Kidney capillary endothelial cell (primary cell): ENCODE results near the gene CCPG1.
A peak's percentile ranks its signal among the peaks of the same experiment; 100 is the strongest.

Experiments
- DNase-seq: peaks from one replicate; pipeline ENCODE4 v3.0.0-alpha.2; 2018; ENCODE audit warnings: low spot score

The CCPG1 gene

DNA sequence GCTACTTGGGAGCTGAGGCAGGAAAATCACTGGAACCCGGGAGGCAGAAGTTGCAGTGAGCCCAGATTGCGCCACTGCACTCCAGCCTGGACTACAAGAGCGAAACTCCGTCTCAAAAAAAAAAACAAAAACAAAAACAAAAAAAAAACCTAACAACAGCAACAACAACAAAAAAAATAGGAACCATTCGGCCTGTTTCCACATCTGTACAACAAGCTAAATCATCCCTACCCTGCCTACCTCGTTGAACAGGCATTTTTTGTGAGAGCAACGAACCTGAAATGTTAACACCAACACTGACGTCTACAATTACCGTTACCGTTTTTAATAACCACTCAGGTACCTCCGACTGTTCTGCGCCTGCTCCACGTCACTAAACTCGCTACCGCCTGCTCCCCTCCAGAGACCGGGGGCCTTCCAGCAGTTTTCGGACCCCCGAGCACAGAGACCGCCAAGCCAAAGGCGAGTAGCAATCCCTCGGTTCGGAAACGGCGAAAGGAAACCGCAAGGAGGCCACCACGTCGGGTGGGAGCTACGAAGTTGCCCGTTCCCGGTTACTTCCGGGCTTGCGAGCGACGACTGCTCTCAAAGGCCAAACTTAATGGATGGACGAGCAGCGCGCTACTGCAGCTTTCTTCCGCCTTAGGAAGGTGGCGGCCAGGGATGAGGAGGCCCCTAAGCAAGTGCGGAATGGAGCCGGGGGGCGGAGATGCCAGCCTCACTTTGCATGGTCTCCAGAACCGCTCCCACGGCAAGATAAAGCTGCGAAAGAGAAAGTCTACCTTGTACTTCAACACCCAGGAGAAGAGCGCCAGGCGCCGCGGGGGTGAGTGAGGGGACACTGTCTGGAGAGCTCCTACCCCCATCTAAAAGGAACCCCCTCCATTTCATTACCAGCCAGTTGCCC is 89.3 kb downstream of the CCPG1 start, which contains the start of the genes PIGB and PIGBOS1:
Gene PIGB, plus strand, starts transcription at position 635 of the 907 bp plus-strand sequence. Its CDS starts 29 bp downstream, at position 664.
Gene PIGBOS1, minus strand, starts transcription at position 536 of the 907 bp plus-strand sequence. CDS start 1,331 bp downstream, outside the sequence.
- peak; percentile 86 for DNase-seq
